Brain microvascular endothelial cell (primary cell): ENCODE measurements around the gene SOX9.
"Not testable (repeated sequence)": the region's sequence is repeated elsewhere in the genome, so short reads cannot be mapped to it uniquely, and the experiment has no call there.

Experiments used
- DNase-seq: peaks from one replicate; pipeline ENCODE4 v3.0.0-alpha.2; 2020
- H3K27ac ChIP-seq: fragments of 250-450 bp; sonication (Bioruptor Pico); 2 replicates; pipeline ENCODE4 v1.5.1; 2020; ENCODE audit warnings: mild to moderate bottlenecking, moderate library complexity
- H3K27me3 ChIP-seq: fragments of 250-450 bp; sonication (Bioruptor Pico); replicated peaks from 2 replicates; pipeline ENCODE4 v1.5.1; 2020; ENCODE audit warnings: mild to moderate bottlenecking
- H3K36me3 ChIP-seq: fragments of 250-450 bp; sonication (Bioruptor Pico); replicated peaks from 2 replicates; pipeline ENCODE4 v1.5.1; 2020; ENCODE audit warnings: mild to moderate bottlenecking
- H3K4me3 ChIP-seq: 2 replicates; pipeline ENCODE4 v1.5.1; 2011; ENCODE audit warnings: low read depth, mild to moderate bottlenecking, control low read depth, low read length, moderate library complexity
- CTCF ChIP-seq: IDR thresholded peaks from 2 replicates; pipeline ENCODE4 v1.5.1; 2011; ENCODE audit warnings: low read depth, mild to moderate bottlenecking, moderate library complexity, low read length, control low read depth, inconsistent platforms; ENCODE audit errors: missing control alignments
- in situ Hi-C: cut with HindIII; loops from 2 replicates; pipeline ENCODE4 v1.10.0; 2017; ENCODE audit warnings: low sequenced_read_pairs, low pct_ligation_motif_present

SOX9 gene

DNA sequence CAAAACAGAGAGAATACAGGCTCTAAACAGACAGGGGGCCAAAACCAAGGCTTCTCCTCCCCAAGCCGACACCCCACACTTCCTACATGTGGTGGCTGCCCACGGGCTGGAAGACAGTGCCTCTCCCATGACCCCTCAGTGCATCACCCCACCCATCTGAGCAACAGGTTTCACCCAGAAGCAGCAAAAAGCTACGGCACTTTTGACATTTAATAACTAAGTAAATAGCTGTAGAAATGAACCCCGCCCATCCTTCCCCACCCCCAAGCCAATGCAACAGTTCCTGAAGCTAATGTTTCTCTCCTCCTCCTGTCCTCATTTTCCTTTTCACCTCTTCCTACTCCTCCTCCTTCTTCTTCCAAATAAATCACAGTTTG lies 9.9 kb upstream of the SOX9 start:
- in situ Hi-C loops, result no loop called here
- DNase-seq, result no peak
- no peak for TF ChIP-seq CTCF
- H3K27me3 ChIP-seq, result peaks cover 3% of the 10 kb centered on the region
- no peaks in the 10 kb centered on the region for H3K36me3 ChIP-seq
- H3K4me3 ChIP-seq, result no peak overlapping the region
- H3K27ac ChIP-seq, result no peak overlapping the region

- TF ChIP-seq CTCF, result no peak
- no peaks in the 10 kb centered on the region for H3K36me3 ChIP-seq
- H3K4me3 ChIP-seq, result no peak overlapping the region
- DNase-seq, result no peak
- peaks cover 8% of the 10 kb centered on the region for H3K27me3 ChIP-seq
- no peak overlapping the region for H3K27ac ChIP-seq
- in situ Hi-C loops, result no loop called here
Observed at GRCh38 chr17:72111336-72111923, 9.4 kb upstream of the SOX9 start.

DNA sequence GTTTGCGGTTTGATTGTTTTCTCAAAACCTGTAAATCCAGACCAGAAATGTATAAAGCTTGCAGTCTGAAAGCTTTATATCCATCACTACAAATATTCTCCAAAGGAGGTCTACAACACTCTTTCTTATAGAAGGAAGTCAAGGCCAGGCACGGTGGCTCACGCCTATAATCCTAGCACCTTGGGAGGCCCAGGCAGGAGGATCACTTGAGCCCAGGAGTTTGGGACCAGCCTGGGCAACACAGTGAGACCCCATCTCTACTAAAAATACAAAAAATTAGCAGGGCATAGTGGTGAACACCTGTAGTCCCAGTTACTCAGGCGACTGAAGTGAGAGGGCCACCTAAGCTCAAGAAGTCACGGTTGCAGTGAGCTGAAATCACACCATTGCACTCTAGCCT lies 8.9 kb upstream of the SOX9 start:
- peaks cover 13% of the 10 kb centered on the region for H3K27me3 ChIP-seq
- in situ Hi-C loops, H3K27ac ChIP-seq, H3K4me3 ChIP-seq, H3K36me3 ChIP-seq, DNase-seq: not testable (repeated sequence)

- no peak for DNase-seq
- H3K4me3 ChIP-seq, result no peak overlapping the region
- in situ Hi-C loops, result no loop called here
- TF ChIP-seq CTCF, result no peak
- peaks cover 28% of the 10 kb centered on the region for H3K27me3 ChIP-seq
- no peaks in the 10 kb centered on the region for H3K36me3 ChIP-seq
- H3K27ac ChIP-seq, result no peak overlapping the region
Observed at GRCh38 chr17:72113751-72114150, 7.1 kb upstream of the SOX9 start.

- Histone ChIP-seq H3K4me3 (no peak overlapping the region), H3K27ac (no peak overlapping the region), H3K27me3 (peaks cover 28% of the 10 kb centered on the region), H3K36me3 (no peaks in the 10 kb centered on the region)
- no peak for DNase-seq
- TF ChIP-seq CTCF, result no peak
- in situ Hi-C loops, result no loop called here
Observed at GRCh38 chr17:72115781-72116525, 4.9 kb upstream of the SOX9 start.

DNA sequence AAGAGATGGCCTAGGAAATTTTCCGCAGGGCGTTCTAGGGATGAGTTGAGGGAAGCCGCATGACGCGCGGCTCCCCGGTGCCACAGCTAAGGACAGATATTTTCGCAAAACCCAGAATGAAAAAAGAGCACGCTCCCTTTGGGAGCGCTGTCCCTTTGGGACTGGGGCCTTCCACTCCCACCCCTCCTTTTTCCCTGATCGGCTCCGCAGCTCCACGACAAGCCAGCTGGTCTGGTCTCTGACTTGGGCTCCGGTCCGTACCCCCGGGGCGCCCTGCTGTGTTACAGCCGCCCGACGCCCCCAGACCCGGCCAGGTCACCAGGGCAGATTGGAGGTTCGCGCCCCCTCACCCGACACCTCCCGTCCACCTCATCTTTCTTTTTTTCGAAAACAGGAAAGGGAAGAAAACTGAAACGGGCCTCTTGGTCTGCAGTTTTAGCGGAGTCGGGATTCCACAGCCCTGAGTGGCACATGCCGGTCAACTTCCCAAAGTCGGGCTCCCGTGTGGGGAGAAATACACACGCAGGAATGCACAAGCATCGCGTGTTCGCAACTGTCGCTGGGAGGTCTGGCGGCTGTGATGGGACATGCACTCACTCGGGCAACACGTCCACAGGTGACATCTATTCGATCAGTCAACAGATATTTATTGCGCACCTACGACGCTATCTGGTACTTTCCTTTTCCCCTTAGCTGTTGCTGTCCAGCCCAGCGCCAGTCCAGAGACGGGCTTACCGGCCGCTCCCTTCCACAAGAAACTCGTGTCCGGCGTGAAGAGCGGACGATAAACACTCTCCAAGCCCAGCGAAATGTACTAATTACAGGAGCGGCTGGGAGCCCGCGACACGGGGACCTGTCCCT lies 3.9 kb upstream of the SOX9 start:
- H3K27ac ChIP-seq, result no peak overlapping the region
- in situ Hi-C loops, result no loop called here
- peak overlapping the region; percentile 55 for H3K4me3 ChIP-seq
- no peak for TF ChIP-seq CTCF
- H3K27me3 ChIP-seq, result peaks cover 28% of the 10 kb centered on the region
- DNase-seq, result no peak
- no peaks in the 10 kb centered on the region for H3K36me3 ChIP-seq
